ENCODE results near the gene MYBPHL.

The MYBPHL gene

DNA sequence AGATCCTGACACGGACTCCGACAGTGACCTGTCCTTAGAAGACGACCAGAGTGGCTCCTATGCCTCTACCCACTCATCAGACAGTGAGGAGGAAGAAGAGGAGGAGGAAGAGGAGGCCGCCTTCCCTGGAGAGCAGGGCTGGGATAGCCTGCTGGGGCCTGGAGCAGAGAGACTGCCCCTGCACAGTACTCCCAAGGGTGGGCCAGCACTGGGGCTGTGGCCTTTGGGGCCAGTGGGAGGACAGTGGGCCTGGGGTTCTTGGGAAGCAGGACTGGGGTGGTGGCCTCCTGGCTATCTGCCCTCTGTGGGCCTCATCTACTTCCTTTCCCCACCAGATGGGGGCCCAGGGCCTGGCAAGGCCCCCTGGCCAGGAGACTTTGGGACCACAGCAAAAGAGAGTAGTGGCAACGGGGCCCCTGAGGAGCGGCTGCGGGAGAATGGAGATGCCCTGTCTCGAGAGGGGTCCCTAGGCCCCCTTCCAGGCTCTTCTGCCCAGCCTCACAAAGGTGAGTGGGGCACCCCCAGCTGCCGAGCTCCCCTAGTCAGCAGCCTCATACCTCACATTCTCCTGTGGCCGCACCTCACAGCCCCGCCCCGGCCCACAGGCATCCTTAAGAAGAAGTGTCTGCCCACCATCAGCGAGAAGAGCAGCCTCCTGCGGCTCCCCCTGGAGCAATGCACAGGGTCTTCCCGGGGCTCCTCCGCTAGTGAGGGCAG is 33.8 kb downstream of the MYBPHL start:
- ChIA-PET POLR2A (no interaction called here), CTCF (interaction anchor here (1.2 kb wide), 2 partner anchors 9 to 71 kb away, joined by 3 to 5 read pairs; no protein-coding TSS in a partner anchor)
- no peak overlapping the region for H3K4me3 ChIP-seq (ENCODE audit: low read depth, low read length)
- no peak for DNase-seq (ENCODE audit: low read depth, low spot score)
- TF ChIP-seq, protein P1, sequence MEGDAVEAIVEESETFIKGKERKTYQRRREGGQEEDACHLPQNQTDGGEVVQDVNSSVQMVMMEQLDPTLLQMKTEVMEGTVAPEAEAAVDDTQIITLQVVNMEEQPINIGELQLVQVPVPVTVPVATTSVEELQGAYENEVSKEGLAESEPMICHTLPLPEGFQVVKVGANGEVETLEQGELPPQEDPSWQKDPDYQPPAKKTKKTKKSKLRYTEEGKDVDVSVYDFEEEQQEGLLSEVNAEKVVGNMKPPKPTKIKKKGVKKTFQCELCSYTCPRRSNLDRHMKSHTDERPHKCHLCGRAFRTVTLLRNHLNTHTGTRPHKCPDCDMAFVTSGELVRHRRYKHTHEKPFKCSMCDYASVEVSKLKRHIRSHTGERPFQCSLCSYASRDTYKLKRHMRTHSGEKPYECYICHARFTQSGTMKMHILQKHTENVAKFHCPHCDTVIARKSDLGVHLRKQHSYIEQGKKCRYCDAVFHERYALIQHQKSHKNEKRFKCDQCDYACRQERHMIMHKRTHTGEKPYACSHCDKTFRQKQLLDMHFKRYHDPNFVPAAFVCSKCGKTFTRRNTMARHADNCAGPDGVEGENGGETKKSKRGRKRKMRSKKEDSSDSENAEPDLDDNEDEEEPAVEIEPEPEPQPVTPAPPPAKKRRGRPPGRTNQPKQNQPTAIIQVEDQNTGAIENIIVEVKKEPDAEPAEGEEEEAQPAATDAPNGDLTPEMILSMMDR (IDR thresholded peaks at IDR 0.05; ENCODE audit: insufficient read depth, low read length, missing control alignments), result no peak

DNA sequence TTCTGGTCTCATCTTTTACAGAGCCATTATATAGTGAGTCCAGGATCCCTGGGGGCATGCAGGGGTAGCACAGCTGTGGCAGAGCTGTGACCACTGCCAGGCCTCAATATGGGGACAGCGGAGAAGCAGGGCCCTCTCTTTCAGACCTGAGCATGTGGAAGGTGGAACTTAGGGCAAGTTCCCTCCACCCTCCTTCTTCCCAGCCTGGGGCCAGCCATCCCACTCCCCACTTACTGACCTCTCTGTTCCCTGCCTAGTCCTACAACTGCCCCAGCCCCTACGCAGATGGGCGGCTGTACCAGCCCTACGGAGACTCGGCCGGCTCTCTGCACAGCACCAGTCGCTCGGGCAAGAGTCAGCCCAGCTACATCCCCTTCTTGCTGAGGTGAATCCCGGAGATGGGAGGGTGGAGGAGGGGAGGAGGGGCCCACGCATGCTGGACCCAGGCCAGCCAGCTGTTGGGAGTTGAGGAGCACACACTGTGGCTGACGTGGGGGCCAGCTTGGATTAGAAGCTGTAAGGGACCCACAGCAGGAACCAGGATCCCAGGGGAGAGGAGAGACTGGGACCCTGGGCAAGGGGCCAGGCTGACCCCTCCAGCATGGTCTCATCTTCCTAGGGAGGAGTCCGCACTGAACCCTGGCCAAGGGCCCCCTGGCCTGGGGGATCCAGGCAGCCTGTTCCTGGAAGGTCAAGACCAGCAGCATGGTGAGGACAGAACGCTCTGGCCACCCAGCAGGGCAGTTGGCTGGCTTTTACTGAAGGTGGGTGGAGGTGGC is 34.6 kb downstream of the MYBPHL start:
- POLR2A ChIA-PET, result no interaction called here
- DNase-seq (ENCODE audit: low read depth, low spot score), result no peak
- H3K4me3 ChIP-seq (ENCODE audit: low read depth, low read length), result no peak overlapping the region
- CTCF ChIA-PET, result interaction anchor here (1.3 kb wide), 1 partner anchor 127 kb away, joined by 3 read pairs; no protein-coding TSS in a partner anchor
- TF ChIP-seq, protein P1 (IDR thresholded peaks at IDR 0.05; ENCODE audit: insufficient read depth, low read length, missing control alignments), result no peak

DNA sequence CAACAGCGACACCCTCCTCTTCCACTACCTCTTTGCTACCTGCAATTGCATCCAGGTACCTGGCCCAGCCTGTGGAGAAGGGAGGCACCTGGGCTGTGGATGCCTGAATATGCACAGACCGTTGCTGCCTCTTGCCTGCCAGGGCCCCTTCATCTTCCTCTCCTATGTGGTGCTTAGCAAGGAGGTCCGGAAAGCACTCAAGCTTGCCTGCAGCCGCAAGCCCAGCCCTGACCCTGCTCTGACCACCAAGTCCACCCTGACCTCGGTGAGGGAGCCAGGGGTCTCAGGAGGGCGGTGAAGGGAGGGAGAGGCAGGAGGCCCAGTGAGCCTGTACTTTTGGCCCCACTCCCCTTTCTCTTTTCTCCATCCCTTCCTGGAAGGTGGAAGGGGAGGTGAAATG is 35.4 kb downstream of the MYBPHL start:
- ChIA-PET CTCF (interaction anchor here (1.3 kb wide), 1 partner anchor 128 kb away, joined by 3 read pairs; no protein-coding TSS in a partner anchor), POLR2A (no interaction called here)
- DNase-seq (ENCODE audit: low read depth, low spot score), result no peak
- no peak overlapping the region for H3K4me3 ChIP-seq (ENCODE audit: low read depth, low read length)
- TF ChIP-seq, protein P1 (IDR thresholded peaks at IDR 0.05; ENCODE audit: insufficient read depth, low read length, missing control alignments), result no peak

DNA sequence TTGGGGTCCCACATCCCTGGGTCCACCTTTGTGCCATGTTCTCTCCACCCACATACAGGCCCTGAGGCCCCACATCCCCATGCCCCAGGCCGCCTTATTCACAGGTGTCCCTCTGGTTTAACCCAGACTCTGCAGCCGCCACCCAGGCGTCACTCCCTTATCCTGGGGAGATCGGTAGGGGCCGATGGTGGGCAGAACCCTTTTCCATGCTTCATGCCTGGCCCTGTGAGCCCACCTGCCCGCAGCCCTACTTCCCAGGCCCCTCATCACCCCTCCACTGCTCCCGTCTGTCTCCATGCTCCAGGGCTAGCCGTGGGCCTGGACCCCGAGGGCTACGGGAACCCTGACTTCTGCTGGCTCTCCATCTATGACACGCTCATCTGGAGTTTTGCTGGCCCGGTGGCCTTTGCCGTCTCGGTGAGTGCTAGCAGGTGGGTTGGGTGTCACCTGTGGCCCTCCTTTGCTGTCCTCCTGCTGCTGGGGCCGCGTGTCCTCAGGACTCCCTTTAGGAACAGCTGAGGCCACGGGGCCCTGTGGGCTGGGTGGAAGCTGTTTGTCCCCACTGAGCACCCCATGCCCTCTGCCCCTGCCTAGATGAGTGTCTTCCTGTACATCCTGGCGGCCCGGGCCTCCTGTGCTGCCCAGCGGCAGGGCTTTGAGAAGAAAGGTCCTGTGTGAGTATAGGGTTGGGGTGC is 36.0 kb downstream of the MYBPHL start:
- POLR2A ChIA-PET, result no interaction called here
- CTCF ChIA-PET, result interaction anchor here (1.3 kb wide), 1 partner anchor 128 kb away, joined by 3 read pairs; no protein-coding TSS in a partner anchor
- H3K4me3 ChIP-seq (ENCODE audit: low read depth, low read length), result no peak overlapping the region
- no peak for DNase-seq (ENCODE audit: low read depth, low spot score)
- TF ChIP-seq, protein P1 (IDR thresholded peaks at IDR 0.05; ENCODE audit: insufficient read depth, low read length, missing control alignments), result no peak

DNA sequence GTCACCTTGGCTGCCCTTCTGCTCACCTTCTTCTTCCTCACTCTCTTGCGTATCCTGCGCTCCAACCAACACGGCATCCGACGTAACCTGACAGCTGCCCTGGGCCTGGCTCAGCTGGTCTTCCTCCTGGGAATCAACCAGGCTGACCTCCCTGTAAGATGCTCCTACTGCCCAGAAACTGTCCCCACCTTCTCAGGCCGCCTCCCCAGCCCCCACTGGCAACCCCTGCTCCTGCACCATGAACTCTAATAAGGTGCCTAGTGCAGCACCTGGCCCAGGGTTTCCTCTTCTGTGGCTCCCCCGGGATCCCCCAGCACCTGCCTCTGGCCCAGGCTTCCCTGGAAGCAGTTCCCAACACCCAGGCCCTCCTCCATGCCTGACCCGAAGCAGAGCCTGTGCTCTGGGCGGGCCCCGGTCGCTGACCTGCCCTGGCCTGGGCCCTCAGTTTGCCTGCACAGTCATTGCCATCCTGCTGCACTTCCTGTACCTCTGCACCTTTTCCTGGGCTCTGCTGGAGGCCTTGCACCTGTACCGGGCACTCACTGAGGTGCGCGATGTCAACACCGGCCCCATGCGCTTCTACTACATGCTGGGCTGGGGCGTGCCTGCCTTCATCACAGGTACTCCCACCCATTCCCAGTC is 36.7 kb downstream of the MYBPHL start:
- H3K4me3 ChIP-seq (ENCODE audit: low read depth, low read length), result no peak overlapping the region
- TF ChIP-seq, protein P1 (IDR thresholded peaks at IDR 0.05; ENCODE audit: insufficient read depth, low read length, missing control alignments), result no peak
- DNase-seq (ENCODE audit: low read depth, low spot score), result no peak
- ChIA-PET CTCF (interaction anchor here (1.1 to 11.4 kb wide), 3 partner anchors 8 to 129 kb away, joined by 4 to 206 read pairs (median 87); partner anchors contain the start of gene SORT1), POLR2A (no interaction called here)

Data from AG04449 (cell line).